HG02884 (cell line): ENCODE measurements around the gene RNF186.
"Not testable (repeated sequence)": the region's sequence is repeated elsewhere in the genome, so short reads cannot be mapped to it uniquely, and the experiment has no call there.

Experiments
- ATAC-seq: cut with Tn5 transposase; IDR thresholded peaks from one replicate; pipeline ENCODE4 v1.9.1; 2021; ENCODE audit warnings: mild to moderate bottlenecking, moderate library complexity; ENCODE audit not compliant: unreplicated experiment

RNF186 gene, protein sequence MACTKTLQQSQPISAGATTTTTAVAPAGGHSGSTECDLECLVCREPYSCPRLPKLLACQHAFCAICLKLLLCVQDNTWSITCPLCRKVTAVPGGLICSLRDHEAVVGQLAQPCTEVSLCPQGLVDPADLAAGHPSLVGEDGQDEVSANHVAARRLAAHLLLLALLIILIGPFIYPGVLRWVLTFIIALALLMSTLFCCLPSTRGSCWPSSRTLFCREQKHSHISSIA

DNA sequence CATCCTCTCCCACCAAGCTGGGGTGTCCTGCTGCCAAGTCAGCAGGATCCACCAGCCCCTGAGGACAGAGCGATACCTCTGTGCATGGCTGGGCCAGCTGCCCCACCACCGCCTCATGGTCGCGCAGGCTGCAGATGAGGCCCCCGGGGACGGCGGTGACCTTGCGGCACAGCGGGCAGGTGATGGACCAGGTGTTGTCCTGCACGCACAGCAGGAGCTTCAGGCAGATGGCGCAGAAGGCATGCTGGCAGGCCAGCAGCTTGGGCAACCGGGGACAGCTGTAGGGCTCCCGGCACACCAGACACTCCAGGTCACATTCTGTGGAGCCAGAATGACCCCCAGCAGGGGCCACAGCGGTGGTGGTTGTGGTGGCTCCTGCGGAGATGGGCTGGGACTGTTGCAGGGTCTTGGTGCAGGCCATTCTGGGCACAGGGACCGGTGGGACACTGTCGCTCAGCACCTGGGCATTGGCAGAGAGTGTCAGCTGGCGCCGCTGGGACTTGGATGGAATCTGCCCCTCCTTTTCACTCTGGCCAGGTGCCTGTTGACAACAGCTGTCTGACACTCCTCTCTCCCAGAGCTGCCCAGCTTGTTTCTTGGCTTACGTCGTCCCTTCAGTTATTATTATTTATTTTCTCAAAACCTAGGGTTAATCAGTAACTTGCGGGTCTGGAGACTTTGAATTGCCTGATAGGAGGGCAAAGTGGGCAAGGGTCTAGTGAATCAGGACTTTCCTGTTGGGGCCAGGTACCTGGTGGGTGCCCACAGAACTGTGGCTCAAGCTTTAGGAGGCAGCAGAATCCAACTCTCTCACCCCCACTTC lies at the start of gene RNF186:
Gene RNF186 (minus strand): TSS at position 603 of the 823 bp plus-strand sequence. CDS start 182 bp downstream, at position 421.
- ATAC-seq: no peak

DNA sequence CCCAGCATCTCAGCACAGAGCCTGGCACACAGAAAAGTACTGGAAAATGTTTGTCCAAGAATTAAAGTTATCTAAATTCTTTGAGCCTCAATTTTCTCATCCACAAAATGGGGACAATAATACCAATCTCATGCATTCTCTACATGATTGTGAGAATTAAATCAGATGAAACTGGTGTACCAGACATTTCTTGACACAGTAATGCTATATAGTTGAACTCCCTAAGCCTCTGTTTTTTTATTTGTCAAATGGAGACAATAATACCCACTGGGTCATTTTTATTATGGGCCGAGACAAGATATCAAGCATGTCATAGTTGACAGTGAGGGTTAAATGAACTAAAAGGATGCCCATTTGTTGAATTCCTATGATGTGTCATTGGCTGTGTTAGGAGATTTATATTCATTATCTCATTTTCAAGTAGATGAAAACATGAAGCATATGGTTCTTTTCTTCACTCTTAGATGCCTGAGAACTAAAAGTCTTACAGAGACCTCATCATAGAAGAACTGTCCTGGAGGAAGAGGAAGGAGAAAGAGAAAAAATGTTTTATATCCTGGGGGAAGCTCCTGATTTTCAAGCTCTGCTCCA lies 49.6 kb upstream of the RNF186 start:
- no peak for ATAC-seq

DNA sequence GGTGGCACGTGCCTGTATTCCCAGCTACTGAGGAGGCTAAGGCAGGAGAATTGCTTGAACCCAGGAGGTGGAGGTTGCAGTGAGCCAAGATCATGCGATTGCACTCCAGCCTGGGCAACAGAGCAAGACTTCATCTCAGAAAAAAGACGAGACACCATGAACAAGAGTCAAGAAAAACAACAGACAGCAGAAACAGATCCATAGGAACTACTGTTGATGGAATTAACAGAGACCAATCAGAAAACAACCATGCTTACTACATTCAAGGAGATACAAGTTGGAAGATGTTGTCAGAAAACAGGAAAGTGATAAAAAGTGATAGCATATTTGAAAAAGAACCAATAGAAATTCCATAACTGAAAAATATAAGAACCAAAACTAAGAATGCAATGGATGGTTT lies 47.9 kb upstream of the RNF186 start:
- ATAC-seq: no peak

DNA sequence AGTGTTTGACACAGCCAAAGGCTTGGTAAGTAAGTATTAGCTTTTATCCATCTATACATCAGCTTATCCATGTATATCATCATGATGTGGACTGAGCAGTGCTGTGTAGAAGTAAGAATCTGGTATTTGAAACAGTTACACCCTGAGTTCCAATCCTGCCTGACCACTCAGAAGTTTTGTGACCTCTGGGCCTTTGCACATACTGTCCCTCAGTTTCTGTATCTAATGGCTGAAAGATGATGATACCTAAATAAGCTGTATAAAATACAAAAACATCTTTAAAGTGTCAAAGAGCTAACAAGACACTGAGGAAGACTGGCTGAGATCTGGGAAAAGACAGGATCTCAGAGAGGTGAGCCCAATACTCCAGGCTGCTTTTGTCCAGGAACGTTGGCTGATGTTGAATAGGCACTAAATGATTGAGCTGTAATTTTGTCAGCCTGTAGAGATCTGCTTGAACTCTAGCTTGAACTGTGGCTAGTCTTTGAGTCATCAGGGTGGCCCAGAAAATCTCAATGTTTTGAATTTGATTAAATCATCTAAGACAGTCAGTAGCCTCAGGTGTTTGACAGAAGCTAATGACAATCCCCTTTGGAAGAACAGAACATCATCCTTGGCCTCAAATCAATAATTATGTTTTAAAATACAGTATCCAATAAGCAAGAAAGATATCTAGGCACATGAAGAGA lies 46.9 kb upstream of the RNF186 start:
- no peak for ATAC-seq

DNA sequence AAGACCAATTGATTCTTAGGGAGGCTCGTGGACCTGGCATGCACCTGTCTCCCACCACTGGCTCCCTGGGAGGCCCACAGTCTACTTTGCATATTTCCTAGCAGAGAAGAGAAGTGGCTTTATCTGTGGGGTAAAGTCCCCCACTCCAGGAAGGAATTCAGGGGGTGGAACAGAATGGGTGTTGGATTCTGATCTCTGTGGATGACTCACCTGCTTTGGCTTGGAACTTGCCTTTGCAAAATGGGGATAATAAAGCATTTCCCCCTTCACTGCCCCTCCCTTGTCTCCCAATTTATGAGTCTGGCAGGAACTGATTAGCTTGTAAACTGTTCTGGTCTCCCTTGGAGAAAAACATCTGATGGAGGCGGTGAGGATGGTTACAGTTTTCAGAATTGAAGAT lies 46.0 kb upstream of the RNF186 start:
- ATAC-seq: no peak

DNA sequence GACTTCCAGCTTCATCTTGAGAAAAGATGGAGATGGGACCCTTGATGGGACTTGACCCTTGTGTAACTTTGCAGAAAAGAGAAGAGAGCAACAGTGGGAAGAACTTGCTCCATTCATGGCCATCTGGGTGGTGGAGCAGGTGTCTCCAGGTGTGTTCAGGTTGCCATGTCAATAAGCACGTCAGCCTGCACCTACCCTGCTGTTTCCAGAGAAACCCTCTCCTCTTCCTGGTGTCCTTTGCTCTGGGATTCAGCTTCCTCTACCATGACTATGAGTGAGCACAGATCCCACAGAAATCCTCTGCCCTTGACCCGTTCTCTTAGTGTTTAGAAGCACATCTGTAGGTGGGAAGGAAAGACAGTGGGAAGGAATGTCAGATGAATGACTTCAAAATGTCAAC lies 45.3 kb upstream of the RNF186 start:
- ATAC-seq: no peak

DNA sequence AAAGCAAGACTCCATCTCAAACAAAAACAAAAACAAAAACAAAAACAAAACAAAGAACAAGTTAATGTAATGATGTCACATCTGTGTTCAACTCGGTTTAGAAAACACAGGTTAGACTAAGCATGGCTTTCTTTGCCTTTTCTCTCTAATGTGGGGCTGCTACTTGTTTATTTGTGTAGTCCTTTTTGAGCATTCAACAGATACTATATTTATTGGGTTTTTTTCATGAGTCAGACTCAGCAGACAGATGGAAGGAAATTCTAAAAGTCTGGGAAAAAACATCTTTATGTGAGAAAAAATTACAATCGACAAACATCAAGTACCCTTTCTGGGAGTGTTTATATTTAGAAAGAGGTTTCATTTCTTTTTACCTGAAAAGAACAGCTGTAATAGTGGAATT lies 44.8 kb upstream of the RNF186 start:
- no peak for ATAC-seq

DNA sequence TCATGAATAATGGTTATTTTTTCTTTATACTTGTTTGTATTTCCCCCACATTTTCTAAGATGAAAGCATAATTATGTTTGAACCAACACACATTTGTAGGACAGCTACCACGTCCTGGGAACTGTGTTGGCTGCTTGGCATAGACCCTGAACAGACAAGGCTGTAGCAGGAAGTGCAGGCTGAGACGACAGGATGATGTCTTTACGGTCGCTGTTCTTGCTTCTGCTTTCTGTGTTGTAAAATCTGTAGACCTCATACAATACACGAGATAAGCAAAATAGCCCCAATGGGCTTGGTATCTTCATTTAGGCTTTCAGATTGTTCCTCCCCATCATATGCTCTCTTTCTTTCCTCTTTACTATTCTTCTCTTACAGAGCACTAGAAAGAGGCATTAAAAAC lies 43.8 kb upstream of the RNF186 start:
- no peak for ATAC-seq

DNA sequence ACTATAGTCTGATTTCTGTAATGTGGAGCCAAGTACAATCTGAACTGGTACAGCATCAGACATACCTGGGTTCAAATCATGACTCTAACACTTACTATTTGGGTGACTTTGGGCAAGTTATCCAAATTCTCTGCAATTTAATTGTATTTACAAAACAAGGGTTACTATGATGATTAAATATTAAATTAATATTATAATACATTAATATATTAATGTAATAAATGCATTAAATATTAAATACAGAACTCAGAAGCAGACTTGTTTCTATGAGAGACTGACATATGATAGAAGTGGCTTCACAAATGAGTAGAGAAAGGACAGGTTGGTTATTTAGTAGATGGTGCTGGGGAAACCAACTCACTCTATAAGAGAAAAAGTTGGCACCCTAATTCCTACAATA lies 39.8 kb upstream of the RNF186 start:
- no peak for ATAC-seq

DNA sequence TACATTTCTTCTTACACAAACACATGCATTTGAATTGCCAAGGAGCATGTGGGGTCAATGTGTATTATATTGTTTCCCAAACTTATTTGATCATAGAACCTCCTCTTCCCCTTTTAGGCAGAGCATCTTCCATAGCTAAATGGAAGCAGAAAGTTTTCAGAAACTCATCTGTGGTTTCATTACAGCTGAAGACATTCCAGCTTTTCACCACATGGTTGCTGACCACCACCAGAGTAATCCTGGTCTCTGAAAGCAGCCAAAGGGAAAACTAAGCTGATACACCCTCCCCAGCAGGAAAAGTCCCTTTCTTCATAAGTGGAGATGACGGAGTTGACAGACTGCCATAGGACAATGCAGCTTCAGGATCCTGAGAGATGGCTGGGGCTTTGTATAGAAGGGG lies 37.0 kb upstream of the RNF186 start:
- no peak for ATAC-seq

DNA sequence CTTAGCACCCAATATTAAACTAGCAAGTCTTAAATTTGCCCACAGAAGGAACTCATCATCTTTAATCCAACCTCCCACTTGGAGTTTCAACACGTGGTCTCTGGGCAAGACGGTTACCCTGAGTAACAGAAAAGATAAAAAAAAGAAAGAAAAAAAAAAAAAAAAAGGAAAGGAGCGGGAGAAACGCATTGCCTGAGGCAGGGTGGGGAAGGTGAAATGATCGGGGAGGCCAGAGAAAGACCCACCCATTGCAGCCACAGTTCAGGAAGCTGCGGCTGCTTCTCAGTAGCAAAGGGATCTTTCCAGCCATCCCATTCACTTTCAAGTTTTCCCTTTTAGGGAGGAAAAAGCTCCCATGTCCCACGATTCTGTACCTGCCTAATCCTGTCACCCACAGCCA lies 35.1 kb upstream of the RNF186 start:
- ATAC-seq: no peak

DNA sequence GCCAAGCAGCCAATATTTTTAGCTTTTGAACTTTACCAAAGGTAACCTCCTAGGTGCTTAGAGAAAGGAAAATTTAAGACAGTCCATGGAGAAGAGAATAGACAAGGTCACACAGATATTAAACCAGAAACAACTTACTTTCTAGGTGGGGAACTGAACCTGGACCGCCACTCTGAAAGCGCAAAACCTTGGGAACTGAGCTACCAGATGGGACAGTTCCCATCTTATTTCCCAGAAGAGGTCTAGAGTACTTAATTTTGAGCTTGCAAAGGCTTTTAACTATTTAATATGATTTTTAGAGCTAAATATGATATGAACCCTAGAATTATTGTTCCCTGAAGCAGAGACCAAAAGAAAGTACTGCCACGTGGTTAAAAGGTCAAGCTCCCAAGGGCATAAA lies 34.2 kb upstream of the RNF186 start:
- not testable (repeated sequence) for ATAC-seq

DNA sequence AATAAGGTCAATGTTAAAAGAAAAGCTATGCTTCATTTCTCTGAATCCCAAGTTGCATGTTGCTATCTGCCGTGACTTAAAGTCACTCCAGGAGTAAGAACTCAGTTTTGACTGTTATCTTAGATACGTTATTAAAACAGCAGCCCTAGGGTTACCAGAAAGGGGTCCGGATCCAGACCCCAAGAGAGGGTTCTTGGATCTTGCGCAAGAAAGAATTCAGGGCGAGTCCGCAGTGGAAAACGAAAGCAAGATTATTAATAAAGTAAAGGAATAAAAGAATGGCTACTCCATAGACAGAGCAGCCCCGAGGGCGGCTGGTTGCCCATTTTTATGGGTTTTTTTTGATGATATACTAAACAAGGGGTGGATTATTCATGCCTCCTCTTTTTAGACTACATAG lies 32.3 kb upstream of the RNF186 start:
- ATAC-seq: not testable (repeated sequence)

DNA sequence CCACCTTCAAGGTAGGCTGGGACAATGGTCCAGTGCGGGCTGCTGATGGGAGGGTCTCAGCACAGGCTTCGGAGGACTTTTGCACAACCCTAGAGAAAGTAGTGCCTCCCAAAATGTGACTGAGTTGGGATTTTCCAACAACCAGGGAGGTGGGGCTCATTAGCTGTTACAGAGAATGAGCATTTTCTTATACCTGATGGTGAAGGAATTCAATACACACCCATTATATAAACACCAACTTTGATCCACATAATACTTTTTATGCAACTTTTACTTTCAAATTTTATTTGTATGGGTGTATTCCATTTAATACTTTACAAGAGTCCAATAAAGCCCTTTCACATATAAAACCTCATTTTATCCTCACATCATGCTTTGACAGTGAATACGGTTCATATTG lies 31.3 kb upstream of the RNF186 start:
- no peak for ATAC-seq

DNA sequence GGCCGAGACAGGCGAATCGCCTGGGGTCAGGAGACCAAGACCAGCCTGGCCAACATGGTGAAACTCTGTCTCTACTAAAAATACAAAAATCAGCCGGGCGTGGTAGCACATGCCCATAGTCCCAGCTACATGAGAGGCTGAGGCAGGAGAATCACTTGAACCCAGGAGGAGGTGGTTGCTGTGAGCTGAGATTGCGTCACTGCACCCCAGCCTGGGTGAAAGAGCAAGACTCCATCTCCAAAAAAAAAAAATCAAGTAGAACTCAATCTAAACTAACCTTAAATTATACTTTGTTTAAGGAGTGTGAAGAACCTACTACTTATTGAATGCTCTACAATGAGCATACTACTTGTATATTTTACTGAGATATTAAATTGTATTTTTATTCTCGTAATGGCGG lies 30.5 kb upstream of the RNF186 start:
- ATAC-seq: no peak

DNA sequence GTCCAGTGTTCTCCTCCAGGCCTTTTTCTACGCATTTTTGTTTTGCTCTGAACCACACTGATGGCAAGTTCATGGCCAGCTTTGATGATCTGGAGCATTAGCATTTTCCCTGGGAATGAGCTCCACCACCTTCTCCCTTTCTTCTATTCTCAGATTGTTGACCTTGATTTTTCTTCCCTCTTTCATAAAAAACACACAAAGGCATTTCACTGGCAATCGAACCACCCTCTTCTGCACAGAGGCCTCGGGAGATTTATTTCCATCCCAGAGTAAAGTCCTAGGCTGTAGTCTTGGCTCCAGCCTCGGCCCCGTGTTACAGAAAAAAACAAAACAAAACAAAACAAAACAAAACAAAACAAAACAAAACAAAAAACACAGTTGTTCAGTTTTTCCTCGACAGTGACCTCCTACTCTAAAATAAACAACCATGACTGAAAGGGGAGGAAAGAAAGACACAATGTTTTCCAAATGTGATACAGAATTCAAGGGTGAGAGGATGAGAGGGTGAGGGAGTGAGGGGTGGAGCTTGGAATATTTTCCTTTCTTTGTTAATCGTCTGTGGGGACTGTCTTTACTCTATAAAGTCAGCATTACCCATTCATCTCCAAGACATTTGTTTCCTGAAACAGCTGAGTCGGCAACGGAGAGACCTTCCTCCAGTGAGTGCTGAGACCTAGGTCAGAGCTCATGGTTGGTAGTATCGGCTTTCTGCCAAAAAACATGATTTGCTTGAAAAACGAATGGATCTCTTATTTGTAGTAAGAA lies 29.8 kb upstream of the RNF186 start:
- ATAC-seq: no peak

DNA sequence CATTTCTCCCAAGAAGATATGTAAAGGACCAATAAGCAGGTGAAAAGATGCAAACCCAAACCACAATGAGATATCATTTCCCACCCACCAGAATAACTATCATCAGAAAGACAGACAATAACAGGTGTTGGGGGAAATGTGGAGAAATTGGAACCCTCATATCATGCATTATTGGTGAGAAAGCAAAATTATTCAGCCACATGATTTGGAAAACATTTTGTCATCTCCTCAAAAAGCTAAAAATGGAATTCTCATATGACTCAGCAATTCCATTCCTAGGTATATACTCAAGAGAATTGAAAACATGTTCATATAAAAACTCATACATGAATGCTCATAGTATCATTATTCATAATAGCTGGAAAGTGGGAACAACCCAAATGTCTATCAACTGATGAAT lies 25.1 kb upstream of the RNF186 start:
- no peak for ATAC-seq

DNA sequence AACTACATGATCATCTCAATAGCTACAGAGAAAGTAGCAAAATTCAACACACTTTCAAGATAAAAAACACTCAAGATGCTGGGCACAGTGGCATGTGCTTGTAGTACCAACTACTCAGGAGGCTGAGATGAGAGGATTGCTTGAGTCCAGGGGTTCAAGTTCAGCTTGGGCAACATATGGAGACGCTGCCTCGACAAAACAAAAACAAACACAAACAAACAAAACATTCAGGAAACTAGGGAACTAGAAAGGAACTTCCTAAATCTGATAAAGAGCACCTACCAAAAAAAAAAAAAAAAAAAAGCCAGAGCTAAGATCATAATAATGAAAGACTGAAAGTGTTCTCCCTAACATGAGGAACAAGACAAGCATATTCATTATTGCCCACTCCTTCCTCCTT lies 22.8 kb upstream of the RNF186 start:
- no peak for ATAC-seq

DNA sequence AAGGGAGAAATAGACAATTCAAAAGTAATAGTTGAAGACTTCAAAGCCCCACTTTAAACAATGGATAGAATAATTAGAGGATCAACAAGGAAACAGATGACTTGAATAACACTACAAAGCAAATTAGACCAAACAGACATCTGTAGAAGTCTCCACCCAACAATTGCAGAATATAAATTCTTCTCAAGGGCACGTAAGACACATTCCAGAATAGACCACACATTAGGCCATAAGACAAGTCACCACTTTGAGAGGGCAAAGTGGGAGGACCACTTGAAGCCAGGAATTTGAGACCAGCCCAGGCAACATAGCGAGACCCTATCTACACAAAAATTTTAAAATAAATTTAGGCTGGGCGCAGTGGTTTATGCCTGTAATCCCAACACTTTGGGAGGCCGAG lies 20.5 kb upstream of the RNF186 start:
- ATAC-seq: no peak

DNA sequence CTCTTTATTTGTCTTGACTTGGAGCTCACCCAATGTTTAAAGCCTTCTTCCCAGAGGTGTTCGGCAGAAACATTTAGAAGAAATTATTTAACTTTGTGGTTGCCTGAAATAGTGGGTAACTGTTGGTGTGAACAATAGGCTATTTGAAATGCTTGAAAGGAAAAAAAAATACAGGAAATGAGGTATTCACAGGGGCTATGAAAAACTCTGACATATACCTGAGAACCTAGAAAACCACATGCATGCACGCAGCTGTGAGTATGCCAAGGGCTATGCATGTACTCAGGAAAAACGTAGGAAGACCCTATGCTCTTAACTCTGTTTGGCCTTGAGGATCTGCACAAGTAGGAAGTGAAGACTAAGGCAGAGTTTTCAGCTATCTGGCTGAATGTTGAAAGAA lies 16.4 kb upstream of the RNF186 start:
- ATAC-seq: no peak

DNA sequence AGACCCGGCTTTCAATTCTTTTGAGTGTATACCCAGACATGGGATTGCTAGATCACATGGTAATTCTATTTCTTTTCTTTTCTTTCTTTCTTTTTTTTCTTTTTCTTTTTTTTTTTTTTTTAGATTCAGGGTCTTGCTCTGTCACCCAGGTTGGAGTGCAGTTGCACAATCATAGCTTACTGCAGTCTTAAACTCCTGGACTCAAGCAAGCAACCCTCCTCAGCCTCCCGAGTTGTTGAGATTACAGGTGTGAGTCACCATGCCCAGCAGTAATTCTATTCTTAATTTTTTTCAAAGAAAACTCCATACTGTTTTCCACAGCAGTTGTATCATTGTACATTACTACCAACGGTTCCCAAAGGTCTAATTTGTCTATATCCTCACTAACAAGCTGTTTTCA lies 13.5 kb upstream of the RNF186 start:
- ATAC-seq: no peak
